ENCODE data around the gene MPPED2. TPM values are rescaled to one million over a fixed set of nuclear protein-coding genes. Genes with fewer than 3 reads are reported as not detected.

MPPED2 gene
- total RNA-seq, 6 experiments from 2014 or later = 0.12 to 1.8 (median 0.75) TPM

DNA sequence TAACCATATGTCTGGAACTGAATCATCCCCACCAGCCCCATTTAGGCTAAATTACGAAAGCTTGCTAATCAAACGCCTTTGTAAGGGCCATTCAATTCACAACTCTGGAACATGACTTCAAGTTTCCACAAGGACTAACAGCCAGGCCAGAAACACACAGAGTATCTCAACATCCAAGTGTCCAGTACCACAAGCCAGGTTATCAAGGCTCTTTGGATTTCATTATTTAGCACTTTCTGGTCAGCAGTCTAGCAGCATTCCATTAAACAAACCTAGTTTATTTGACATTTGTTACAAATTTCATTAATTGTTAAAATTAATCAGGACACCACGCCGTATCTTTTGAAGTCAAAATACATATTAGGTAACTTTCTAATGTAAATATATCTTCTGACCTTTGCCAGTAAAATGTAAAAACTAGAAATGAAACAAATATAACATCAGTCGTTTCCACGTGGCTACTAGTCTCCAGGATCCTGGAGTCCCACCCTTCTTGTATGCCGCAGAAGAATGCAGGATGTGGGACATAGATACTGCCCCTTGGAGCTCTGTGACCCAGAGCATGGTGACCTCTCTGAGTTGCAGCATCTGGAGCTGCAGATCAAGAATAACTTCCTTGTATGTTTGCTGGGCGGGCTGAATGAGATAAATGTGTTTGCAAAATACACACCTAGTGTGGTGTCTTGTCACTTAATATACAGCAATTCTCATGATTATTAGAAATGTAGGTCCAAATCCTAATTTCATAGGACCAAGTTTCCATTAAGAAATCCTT is 64.7 kb downstream of the MPPED2 start:
- H3K9me3 ChIP-seq = no peaks in the 10 kb centered on the region
- peaks cover 0 to 8% (median 0%) of the 10 kb centered on the region in 4 donors for H3K4me1 ChIP-seq
- no peaks in the 10 kb centered on the region for H3K36me3 ChIP-seq
- H3K27me3 ChIP-seq = no peaks in the 10 kb centered on the region
- DNase-seq = no peak
- no peak overlapping the region for H3K4me3 ChIP-seq
- TF ChIP-seq, protein P1, sequence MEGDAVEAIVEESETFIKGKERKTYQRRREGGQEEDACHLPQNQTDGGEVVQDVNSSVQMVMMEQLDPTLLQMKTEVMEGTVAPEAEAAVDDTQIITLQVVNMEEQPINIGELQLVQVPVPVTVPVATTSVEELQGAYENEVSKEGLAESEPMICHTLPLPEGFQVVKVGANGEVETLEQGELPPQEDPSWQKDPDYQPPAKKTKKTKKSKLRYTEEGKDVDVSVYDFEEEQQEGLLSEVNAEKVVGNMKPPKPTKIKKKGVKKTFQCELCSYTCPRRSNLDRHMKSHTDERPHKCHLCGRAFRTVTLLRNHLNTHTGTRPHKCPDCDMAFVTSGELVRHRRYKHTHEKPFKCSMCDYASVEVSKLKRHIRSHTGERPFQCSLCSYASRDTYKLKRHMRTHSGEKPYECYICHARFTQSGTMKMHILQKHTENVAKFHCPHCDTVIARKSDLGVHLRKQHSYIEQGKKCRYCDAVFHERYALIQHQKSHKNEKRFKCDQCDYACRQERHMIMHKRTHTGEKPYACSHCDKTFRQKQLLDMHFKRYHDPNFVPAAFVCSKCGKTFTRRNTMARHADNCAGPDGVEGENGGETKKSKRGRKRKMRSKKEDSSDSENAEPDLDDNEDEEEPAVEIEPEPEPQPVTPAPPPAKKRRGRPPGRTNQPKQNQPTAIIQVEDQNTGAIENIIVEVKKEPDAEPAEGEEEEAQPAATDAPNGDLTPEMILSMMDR (IDR thresholded peaks at IDR 0.05) = no peak
- TF ChIP-seq POLR2A (IDR thresholded peaks at IDR 0.05) = no peak
- H3K27ac ChIP-seq = no peak overlapping the region
- WGBS (ENCODE audit: insufficient coverage, low coverage, low lambda C conversion rate, missing lambda C conversion rate) = 23% methylated on average over 8 of the region's 8 CpGs
- ATAC-seq = peak; percentile 55 to 93 (median 56)
- intact Hi-C loops (cut with DNase I) = no loop called here

DNA sequence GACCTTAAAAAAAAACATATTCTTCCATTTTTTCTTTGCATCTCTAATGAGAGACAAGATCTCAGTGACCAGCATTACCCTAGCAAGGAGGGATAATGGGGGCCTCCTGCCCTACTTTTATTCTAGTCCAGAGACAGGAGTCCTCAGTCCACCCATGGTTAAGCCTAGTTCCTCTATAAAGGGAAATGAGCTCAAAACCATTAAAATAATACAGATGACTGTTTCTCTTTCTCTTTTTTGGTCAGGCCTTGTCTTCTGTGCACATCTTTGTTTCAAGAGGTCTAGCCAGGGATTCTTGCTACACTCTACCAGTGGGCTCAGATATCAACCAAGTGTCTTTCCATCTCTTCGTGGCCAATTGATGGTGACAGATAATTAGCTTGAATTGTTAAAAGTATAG is 73.1 kb downstream of the MPPED2 start:
- ATAC-seq (no peak), DNase-seq (no peak)
- Histone ChIP-seq H3K4me3 (no peak overlapping the region), H3K27ac (no peak overlapping the region), H3K9me3 (no peaks in the 10 kb centered on the region), H3K27me3 (no peaks in the 10 kb centered on the region), H3K4me1 (no peaks in the 10 kb centered on the region), H3K36me3 (no peaks in the 10 kb centered on the region)
- intact Hi-C loops (cut with DNase I) = no loop called here
- TF ChIP-seq, protein P1 (IDR thresholded peaks at IDR 0.05) = no peak
- no peak for TF ChIP-seq POLR2A (IDR thresholded peaks at IDR 0.05)
- WGBS (ENCODE audit: insufficient coverage, low coverage, low lambda C conversion rate, missing lambda C conversion rate) = 88% methylated on average over 1 of the region's 1 CpG

DNA sequence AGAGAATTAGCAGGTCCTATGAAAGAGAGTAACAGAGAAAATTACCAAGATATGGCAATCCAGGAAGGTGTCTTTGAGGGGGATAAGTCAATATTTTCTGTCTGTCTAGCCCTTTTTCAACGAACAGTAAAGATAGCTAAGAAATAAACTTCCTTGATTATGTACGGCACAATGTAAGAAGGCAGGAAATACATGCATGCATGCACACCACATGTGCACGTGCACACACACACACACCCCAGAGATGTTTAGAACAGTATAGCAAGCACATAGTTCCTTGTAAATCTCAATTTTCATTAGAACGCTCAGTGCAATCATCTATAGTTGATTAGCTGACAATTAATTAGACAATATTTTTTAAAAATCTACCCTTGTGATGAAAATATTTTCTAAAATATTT is 74.7 kb downstream of the MPPED2 start:
- Histone ChIP-seq H3K9me3 (no peaks in the 10 kb centered on the region), H3K27ac (no peak overlapping the region), H3K4me1 (no peaks in the 10 kb centered on the region), H3K36me3 (no peaks in the 10 kb centered on the region), H3K27me3 (no peaks in the 10 kb centered on the region), H3K4me3 (no peak overlapping the region)
- TF ChIP-seq POLR2A (IDR thresholded peaks at IDR 0.05) = no peak
- TF ChIP-seq, protein P1 (IDR thresholded peaks at IDR 0.05) = no peak
- intact Hi-C loops (cut with DNase I) = no loop called here
- ATAC-seq (no peak), DNase-seq (no peak)
- 60% methylated on average over 4 of the region's 4 CpGs for WGBS (ENCODE audit: insufficient coverage, low coverage, low lambda C conversion rate, missing lambda C conversion rate)

DNA sequence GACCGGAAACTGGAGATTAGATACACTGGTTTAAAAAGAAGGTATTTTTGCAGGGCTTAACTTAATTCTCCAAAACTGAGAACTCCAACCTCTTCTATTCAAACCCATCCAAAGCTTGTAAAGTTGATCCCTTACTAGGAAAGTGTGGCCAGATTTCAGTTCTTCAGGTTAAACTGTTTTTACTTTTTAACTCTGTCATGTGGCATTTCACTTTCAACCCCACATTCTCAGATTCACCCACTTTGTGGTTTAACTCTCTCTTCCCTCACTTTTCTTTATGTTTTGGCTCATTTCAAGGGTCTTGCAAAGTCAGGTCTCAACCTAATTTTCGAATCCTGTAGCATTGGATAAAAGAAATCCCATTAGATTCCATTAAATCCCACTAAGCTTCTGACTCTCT is 75.4 kb downstream of the MPPED2 start:
- DNase-seq = no peak
- no peak for ATAC-seq
- Histone ChIP-seq H3K27ac (no peak overlapping the region), H3K27me3 (no peaks in the 10 kb centered on the region), H3K36me3 (no peaks in the 10 kb centered on the region), H3K4me1 (peaks cover 0 to 5% (median 2%) of the 10 kb centered on the region in 4 donors), H3K9me3 (no peaks in the 10 kb centered on the region), H3K4me3 (no peak overlapping the region)
- TF ChIP-seq, protein P1 (IDR thresholded peaks at IDR 0.05) = no peak
- no peak for TF ChIP-seq POLR2A (IDR thresholded peaks at IDR 0.05)
- intact Hi-C loops (cut with DNase I) = no loop called here
- 51% methylated on average over 2 of the region's 2 CpGs for whole genome bisulfite sequencing (ENCODE audit: insufficient coverage, low coverage, low lambda C conversion rate, missing lambda C conversion rate)
